Breast epithelium (tissue), 3 donors: ENCODE measurements around the gene ROR2.

Source experiments
- CTCF ChIP-seq, 3 donors: fragments of 450-650 bp; IDR thresholded peaks; one replicate each; pipeline ENCODE4 v1.5.1; 2016 to 2017; ENCODE audit warnings: antibody characterized with exemption in 3 of 3, mild to moderate bottlenecking in 3 of 3, moderate library complexity in 3 of 3
- POLR2A ChIP-seq: fragments of 450-650 bp; IDR thresholded peaks from one replicate; pipeline ENCODE4 v1.6.1; 2016; ENCODE audit warnings: antibody characterized with exemption, mild to moderate bottlenecking, moderate library complexity
- POLR2AphosphoS5 ChIP-seq, 3 donors: sonication (generic); formaldehyde crosslinking; IDR thresholded peaks; one replicate each; pipeline ENCODE4 v1.6.1; 2017; ENCODE audit warnings: antibody characterized with exemption in 3 of 3

GRCh38 chr9:91781116-91781515 lies 168.9 kb downstream of the ROR2 start:
- TF ChIP-seq CTCF (IDR thresholded peaks at IDR 0.05) (no peak), POLR2A (no peak), POLR2AphosphoS5 (IDR thresholded peaks at IDR 0.05) (no peak)
